ENCODE data around the gene XKR3.
"Not testable (repeated sequence)": the region's sequence is repeated elsewhere in the genome, so short reads cannot be mapped to it uniquely, and the experiment has no call there.

Gene XKR3

DNA sequence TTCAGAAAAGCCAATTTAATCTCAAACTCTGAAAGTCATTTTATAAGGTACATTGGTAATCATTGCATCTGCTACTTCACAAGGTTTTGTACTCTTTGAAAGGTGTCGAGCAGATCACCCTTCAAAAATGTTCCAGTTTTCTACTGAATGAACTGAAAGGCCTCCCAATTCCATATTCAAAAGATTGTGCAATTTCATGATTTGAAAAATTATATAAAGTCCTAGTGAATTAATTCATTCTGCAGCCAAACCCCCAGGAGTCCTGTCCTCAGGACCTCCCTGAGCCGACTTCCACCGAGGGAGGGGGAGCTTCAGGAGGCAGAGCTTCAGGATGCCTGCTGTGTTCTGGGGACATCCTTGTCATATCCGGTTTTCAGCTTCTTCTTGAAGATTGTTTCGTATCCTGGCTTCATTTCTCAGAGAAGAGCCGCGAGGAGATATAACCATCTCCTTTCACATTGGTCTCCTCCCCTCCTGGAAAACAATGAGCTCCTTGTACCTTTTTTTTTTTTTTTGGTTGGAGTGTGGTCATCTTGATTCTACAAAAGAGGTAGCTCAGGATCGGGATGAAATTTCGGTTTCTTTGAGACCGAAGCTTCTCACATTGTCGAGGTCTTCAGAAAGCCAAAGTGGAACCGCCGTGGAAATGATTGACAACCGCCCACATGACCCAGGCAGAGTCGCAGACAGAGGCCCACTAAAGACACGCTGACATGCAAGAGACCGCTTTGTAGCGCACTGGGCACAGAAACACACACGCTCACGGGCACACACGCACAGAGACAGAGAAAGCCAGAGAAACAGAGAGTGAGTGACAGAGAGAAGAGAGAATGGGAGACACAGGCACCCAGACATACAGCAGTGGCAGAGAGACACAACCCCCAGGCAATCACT, 77.7 kb downstream of the XKR3 start:
- not testable (repeated sequence) for DNase-seq

DNA sequence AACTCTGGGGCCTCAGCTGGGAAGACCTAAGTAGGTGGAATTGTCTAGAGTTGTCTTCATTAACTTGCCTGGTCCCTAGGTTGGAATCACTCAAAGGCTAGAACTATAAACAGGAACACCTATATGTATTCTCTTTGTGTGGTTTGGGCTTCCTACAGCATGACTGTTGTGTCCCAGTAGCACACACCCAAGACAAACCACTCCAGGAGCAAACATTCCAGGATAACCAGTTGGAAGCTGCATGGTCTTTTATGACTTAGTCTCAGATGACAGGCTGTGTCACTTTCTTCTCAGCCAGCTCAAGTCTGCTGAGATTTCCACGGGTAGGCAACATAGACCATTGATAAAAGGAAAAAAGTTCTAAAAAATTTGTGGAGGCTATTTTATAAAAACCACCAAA, 90.9 kb downstream of the XKR3 start:
- not testable (repeated sequence) for DNase-seq

Measured in activated CD4-positive, alpha-beta T cell treated with anti-CD3 and anti-CD28 coated beads, Interleukin-2, amount 50 U/mL, for 4 hours (primary cell).